ENCODE measurements around the gene BCAN. TPM values are rescaled to one million over a fixed set of nuclear protein-coding genes. Genes with fewer than 3 reads are reported as not detected.

Gene BCAN
- total and polyA plus RNA-seq, 8 donors: 0.34 to 0.87 (median 0.61) TPM

DNA sequence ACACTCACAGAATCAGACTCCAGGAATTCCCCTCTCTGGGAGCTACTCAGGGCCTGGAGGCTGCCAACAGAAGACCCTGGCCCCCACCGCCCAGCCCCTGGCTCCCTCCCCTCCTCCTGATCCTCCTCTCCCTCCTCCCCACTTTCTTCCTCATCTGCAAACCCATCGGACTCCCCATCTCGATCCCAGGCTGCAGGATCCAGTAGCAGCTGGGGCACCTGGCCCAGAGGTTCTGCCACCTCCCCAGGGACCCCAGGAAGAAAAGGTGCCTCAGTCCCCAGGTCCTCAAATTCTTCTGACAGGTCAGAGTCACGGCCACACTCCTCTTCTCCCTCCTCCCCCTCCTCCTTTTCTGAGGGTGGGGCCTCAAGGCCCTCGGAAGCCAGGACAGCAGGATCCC lies 27.9 kb downstream of the BCAN start:
- Histone ChIP-seq H3K27me3 (peaks cover 0 to 23% of the 10 kb centered on the region in 2 donors), H3K9me3 (no peaks in the 10 kb centered on the region), H3K4me1 (peaks cover 15 to 60% of the 10 kb centered on the region in 2 donors), H3K4me3 (no peak overlapping the region), H3K36me3 (no peaks in the 10 kb centered on the region), H3K27ac (peak overlapping the region in 1 of 2 donors; percentile 73)
- intact Hi-C loops (cut with DNase I): no loop called here
- no peak for ATAC-seq
- TF ChIP-seq, protein P1, sequence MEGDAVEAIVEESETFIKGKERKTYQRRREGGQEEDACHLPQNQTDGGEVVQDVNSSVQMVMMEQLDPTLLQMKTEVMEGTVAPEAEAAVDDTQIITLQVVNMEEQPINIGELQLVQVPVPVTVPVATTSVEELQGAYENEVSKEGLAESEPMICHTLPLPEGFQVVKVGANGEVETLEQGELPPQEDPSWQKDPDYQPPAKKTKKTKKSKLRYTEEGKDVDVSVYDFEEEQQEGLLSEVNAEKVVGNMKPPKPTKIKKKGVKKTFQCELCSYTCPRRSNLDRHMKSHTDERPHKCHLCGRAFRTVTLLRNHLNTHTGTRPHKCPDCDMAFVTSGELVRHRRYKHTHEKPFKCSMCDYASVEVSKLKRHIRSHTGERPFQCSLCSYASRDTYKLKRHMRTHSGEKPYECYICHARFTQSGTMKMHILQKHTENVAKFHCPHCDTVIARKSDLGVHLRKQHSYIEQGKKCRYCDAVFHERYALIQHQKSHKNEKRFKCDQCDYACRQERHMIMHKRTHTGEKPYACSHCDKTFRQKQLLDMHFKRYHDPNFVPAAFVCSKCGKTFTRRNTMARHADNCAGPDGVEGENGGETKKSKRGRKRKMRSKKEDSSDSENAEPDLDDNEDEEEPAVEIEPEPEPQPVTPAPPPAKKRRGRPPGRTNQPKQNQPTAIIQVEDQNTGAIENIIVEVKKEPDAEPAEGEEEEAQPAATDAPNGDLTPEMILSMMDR (IDR thresholded peaks at IDR 0.05): no peak
- peak in 1 of 4 donors; percentile 28 for DNase-seq

DNA sequence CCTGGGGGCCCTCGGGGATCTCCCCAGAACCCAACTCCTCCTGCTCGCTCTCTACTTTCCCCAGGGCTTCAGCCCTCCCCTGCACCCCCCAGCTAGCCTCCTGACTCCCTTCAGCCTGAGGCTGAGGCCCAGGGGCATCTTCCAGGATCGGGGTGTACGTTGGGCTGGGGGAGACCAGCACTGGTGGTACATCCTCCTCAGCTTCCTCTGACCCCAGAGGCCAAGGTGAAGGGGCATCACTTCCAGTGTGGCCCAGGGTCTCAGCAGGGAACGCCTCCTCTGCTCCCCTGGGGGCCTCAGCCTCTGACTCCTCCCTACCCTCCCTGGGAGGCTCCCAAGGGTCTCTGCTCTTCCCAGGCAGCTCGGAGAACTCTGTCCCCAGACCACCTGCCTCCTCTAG lies 28.4 kb downstream of the BCAN start:
- TF ChIP-seq, protein P1 (IDR thresholded peaks at IDR 0.05): no peak
- peaks cover 0 to 29% of the 10 kb centered on the region in 2 donors for H3K27me3 ChIP-seq
- H3K9me3 ChIP-seq: no peaks in the 10 kb centered on the region
- H3K4me3 ChIP-seq: no peak overlapping the region
- ATAC-seq (no peak), DNase-seq (peak in 1 of 4 donors; percentile 57)
- H3K4me1 ChIP-seq: peaks cover 12 to 57% of the 10 kb centered on the region in 2 donors
- no peaks in the 10 kb centered on the region for H3K36me3 ChIP-seq
- H3K27ac ChIP-seq: peak overlapping the region; percentile 19 to 73
- intact Hi-C loops (cut with DNase I): no loop called here

DNA sequence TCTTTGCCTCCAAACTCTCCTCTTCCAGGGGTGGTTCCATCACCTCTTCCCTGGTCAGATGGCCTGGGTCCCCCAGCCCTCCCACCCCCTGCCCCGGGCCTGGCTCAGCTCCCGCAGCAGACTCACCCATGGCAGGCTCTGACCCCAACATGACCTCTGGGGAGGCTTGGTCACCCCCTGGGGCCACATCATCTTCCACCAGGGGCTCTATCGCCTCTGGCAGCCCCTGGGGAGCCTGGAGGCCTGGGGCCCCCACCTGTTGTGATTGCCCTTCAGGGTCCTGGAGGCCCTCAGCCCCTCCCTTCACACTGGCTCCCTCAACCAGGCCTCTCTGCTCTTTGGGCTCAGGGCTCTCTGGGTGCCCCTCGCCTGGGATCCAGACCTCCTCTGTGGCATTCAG lies 28.9 kb downstream of the BCAN start:
- ATAC-seq: no peak
- H3K4me3 ChIP-seq: no peak overlapping the region
- H3K36me3 ChIP-seq: no peaks in the 10 kb centered on the region
- peaks cover 9 to 53% of the 10 kb centered on the region in 2 donors for H3K4me1 ChIP-seq
- peak in 1 of 4 donors; percentile 36 for DNase-seq
- peak overlapping the region; percentile 19 to 73 for H3K27ac ChIP-seq
- intact Hi-C loops (cut with DNase I): no loop called here
- H3K27me3 ChIP-seq: peaks cover under 1 to 33% of the 10 kb centered on the region in 2 donors
- no peaks in the 10 kb centered on the region for H3K9me3 ChIP-seq
- TF ChIP-seq, protein P1 (IDR thresholded peaks at IDR 0.05): no peak

DNA sequence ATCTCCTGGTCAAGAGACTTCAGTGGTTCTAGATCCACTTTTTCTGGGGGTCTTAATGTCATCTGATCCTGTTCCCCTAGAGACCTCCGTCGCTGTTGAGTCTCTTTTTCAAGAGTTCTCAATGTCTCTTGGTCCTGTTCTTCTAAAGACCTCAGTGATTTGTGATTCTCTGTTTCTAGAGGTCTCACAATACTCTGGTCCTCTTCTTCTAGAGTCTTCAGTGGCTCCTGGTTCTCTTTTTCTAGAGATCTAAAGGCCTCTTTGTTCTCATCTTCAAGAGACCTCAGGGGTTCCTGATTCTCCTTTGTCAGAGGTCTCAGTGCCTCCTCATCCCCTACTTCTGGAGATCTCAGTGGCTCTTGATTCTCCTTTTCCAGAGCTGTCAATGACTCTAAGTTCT lies 29.9 kb downstream of the BCAN start:
- no peak for DNase-seq
- Histone ChIP-seq H3K4me1 (peaks cover 8 to 47% of the 10 kb centered on the region in 2 donors), H3K27me3 (peaks cover 11 to 43% of the 10 kb centered on the region in 2 donors), H3K27ac (no peak overlapping the region), H3K9me3 (no peaks in the 10 kb centered on the region), H3K4me3 (no peak overlapping the region), H3K36me3 (no peaks in the 10 kb centered on the region)
- TF ChIP-seq, protein P1 (IDR thresholded peaks at IDR 0.05): no peak
- intact Hi-C loops (cut with DNase I): no loop called here
- ATAC-seq: no peak

DNA sequence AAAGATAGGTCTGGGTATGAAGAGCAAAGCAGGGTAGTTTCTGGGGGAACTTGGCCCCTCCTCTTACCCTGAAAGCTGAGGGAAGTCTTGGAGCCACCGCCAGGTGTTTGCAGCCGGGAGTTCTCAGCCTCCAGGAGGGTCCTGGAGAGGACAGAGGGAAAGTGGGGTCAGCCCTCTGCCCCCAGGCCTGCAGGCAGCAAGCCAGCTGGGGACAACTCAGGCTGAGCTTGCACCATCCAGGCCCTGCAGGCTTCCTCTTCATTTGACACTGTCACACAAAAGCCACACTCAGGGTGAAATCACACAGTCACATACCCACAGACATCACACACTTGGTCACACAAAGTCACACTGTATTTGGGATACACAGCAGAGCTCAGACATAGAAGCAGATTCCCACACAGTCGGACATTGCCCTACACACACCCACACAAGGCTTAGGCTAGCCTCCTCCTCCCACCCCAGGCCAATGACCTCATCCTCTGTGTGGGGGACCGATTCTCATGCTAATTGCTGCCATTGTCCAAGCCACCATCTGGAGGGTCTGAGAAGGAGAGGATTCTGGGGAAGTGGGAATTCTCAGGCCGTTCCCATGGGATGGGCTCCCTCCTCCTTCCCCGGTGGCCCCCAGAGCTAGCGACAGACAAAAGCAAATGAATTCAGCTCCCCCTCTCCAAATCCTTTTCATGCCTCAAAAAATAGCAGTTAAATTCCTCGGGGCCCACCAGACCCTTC lies 31.6 kb downstream of the BCAN start:
- H3K4me1 ChIP-seq: peaks cover 0 to 48% of the 10 kb centered on the region in 2 donors
- ATAC-seq: no peak
- TF ChIP-seq, protein P1 (IDR thresholded peaks at IDR 0.05): no peak
- intact Hi-C loops (cut with DNase I): no loop called here
- DNase-seq: peak in 1 of 4 donors; percentile 35
- H3K9me3 ChIP-seq: no peaks in the 10 kb centered on the region
- H3K4me3 ChIP-seq: peak overlapping the region in 1 of 2 donors; percentile 53
- H3K27ac ChIP-seq: no peak overlapping the region
- H3K27me3 ChIP-seq: peaks cover 23 to 61% of the 10 kb centered on the region in 2 donors
- no peaks in the 10 kb centered on the region for H3K36me3 ChIP-seq
